Measurements from ENCODE around the gene PLOD3.
"Not testable (repeated sequence)": the region's sequence is repeated elsewhere in the genome, so short reads cannot be mapped to it uniquely, and the experiment has no call there.

The PLOD3 gene

GRCh38 chr7:101216001-101216859, 1.2 kb downstream of the PLOD3 start:
- DNase-seq (ENCODE audit: low read depth in 2 of 3, low spot score in 1 of 3) = no peak

GRCh38 chr7:101212014-101212413, 5.4 kb downstream of the PLOD3 start:
- DNase-seq (ENCODE audit: low read depth in 2 of 3, low spot score in 1 of 3) = no peak

- no peak for DNase-seq (ENCODE audit: low read depth in 2 of 3, low spot score in 1 of 3)
Measured at GRCh38 chr7:101211501-101211900, 5.9 kb downstream of the PLOD3 start.

- no peak for DNase-seq (ENCODE audit: low read depth in 2 of 3, low spot score in 1 of 3)
Measured at GRCh38 chr7:101210143-101210542, 7.2 kb downstream of the PLOD3 start.

GRCh38 chr7:101208794-101209193, 8.6 kb downstream of the PLOD3 start:
- DNase-seq (ENCODE audit: low read depth in 2 of 3, low spot score in 1 of 3) = no peak

GRCh38 chr7:101207459-101207858, 9.9 kb downstream of the PLOD3 start:
- no peak for DNase-seq (ENCODE audit: low read depth in 2 of 3, low spot score in 1 of 3)

GRCh38 chr7:101206665-101207042, 10.7 kb downstream of the PLOD3 start:
- no peak for DNase-seq (ENCODE audit: low read depth in 2 of 3, low spot score in 1 of 3)

GRCh38 chr7:101205901-101206664, 11.3 kb downstream of the PLOD3 start:
- DNase-seq (ENCODE audit: low read depth in 2 of 3, low spot score in 1 of 3) = no peak

- DNase-seq (ENCODE audit: low read depth in 2 of 3, low spot score in 1 of 3) = not testable (repeated sequence)
Measured at GRCh38 chr7:101203740-101204738, 13.3 kb downstream of the PLOD3 start.

GRCh38 chr7:101202603-101202918, 14.8 kb downstream of the PLOD3 start:
- DNase-seq (ENCODE audit: low read depth in 2 of 3, low spot score in 1 of 3) = no peak

- no peak for DNase-seq (ENCODE audit: low read depth in 2 of 3, low spot score in 1 of 3)
Measured at GRCh38 chr7:101201695-101202602, 15.4 kb downstream of the PLOD3 start.

GRCh38 chr7:101200862-101201599, 16.4 kb downstream of the PLOD3 start, which contains the start of gene MOGAT3:
TSS of gene MOGAT3 (minus strand) at chr7:101201036. CDS start at chr7:101200854, 182 bp downstream.
- DNase-seq (ENCODE audit: low read depth in 2 of 3, low spot score in 1 of 3) = no peak

GRCh38 chr7:101200504-101200861, 16.9 kb downstream of the PLOD3 start:
- no peak for DNase-seq (ENCODE audit: low read depth in 2 of 3, low spot score in 1 of 3)

- not testable (repeated sequence) for DNase-seq (ENCODE audit: low read depth in 2 of 3, low spot score in 1 of 3)
Measured at GRCh38 chr7:101199522-101199921, 17.9 kb downstream of the PLOD3 start.

- no peak for DNase-seq (ENCODE audit: low read depth in 2 of 3, low spot score in 1 of 3)
Measured at GRCh38 chr7:101198476-101198875, 18.9 kb downstream of the PLOD3 start.

GRCh38 chr7:101197991-101198390, 19.4 kb downstream of the PLOD3 start:
- DNase-seq (ENCODE audit: low read depth in 2 of 3, low spot score in 1 of 3) = no peak

GRCh38 chr7:101195884-101196283, 21.5 kb downstream of the PLOD3 start:
- DNase-seq (ENCODE audit: low read depth in 2 of 3, low spot score in 1 of 3) = no peak

GRCh38 chr7:101189109-101189508, 28.3 kb downstream of the PLOD3 start:
- no peak for DNase-seq (ENCODE audit: low read depth in 2 of 3, low spot score in 1 of 3)

- no peak for DNase-seq (ENCODE audit: low read depth in 2 of 3, low spot score in 1 of 3)
Measured at GRCh38 chr7:101186844-101187428, 30.4 kb downstream of the PLOD3 start.

All from stimulated activated CD4-positive, alpha-beta T cell treated with anti-CD3 and anti-CD28 coated beads, Interleukin-12 subunit alpha, Interleukin-12 subunit beta, amount 100 ng/mL, for 48 hours (primary cell).